GM18858 (cell line): ENCODE measurements around the gene LCN10.
A peak's percentile ranks its signal among the peaks of the same experiment; 100 is the strongest.

Source experiments
- ATAC-seq: cut with Tn5 transposase; IDR thresholded peaks from one replicate; pipeline ENCODE4 v1.9.1; 2021; ENCODE audit not compliant: unreplicated experiment

Gene LCN10

GRCh38 chr9:136740491-136740890 is 2.2 kb downstream of the LCN10 start:
- ATAC-seq: no peak

GRCh38 chr9:136740069-136740468 is 2.7 kb downstream of the LCN10 start:
- no peak for ATAC-seq

GRCh38 chr9:136739509-136739908 is 3.2 kb downstream of the LCN10 start:
- ATAC-seq: no peak

- ATAC-seq: no peak
These were observed 3.8 kb downstream of the LCN10 start for GRCh38 chr9:136738960-136739359.

GRCh38 chr9:136735812-136736480 is 6.8 kb downstream of the LCN10 start:
- no peak for ATAC-seq

- ATAC-seq: no peak
These were observed 7.8 kb downstream of the LCN10 start for GRCh38 chr9:136734837-136735496.

GRCh38 chr9:136733611-136734010 is 9.1 kb downstream of the LCN10 start:
- no peak for ATAC-seq

- ATAC-seq: no peak
These were observed 10.1 kb downstream of the LCN10 start for GRCh38 chr9:136732444-136733178.

GRCh38 chr9:136729926-136730325 is 12.8 kb downstream of the LCN10 start:
- no peak for ATAC-seq

- no peak for ATAC-seq
These were observed 13.6 kb downstream of the LCN10 start for GRCh38 chr9:136729144-136729543.

- ATAC-seq: peak; percentile 7
These were observed 14.1 kb downstream of the LCN10 start for GRCh38 chr9:136728548-136729123.

GRCh38 chr9:136728080-136728547 is 14.6 kb downstream of the LCN10 start:
- peak; percentile 39 for ATAC-seq

GRCh38 chr9:136726631-136727191 is 16.0 kb downstream of the LCN10 start:
- ATAC-seq: no peak

- no peak for ATAC-seq
These were observed 16.6 kb downstream of the LCN10 start for GRCh38 chr9:136726118-136726517.

- ATAC-seq: no peak
These were observed 17.1 kb downstream of the LCN10 start for GRCh38 chr9:136725612-136726011.

- no peak for ATAC-seq
These were observed 18.0 kb downstream of the LCN10 start for GRCh38 chr9:136724772-136725171.

- ATAC-seq: no peak
These were observed 18.8 kb downstream of the LCN10 start for GRCh38 chr9:136723989-136724388.

- no peak for ATAC-seq
These were observed 19.3 kb downstream of the LCN10 start for GRCh38 chr9:136723362-136723976.

GRCh38 chr9:136722969-136723356 is 19.8 kb downstream of the LCN10 start:
- no peak for ATAC-seq

GRCh38 chr9:136722093-136722968 is 20.4 kb downstream of the LCN10 start:
- ATAC-seq: no peak
